GM23338 (cell line): Measurements from ENCODE around the gene CEP170B. TPM values are rescaled to one million over a fixed set of nuclear protein-coding genes. Genes with fewer than 3 reads are reported as not detected.

Experiments
- ATAC-seq: fragments of 200-7000 bp; cut with Tn5 transposase; 3 replicates; pipeline ENCODE4 v1.9.1; 2020
- DNase-seq: peaks from one replicate; pipeline ENCODE4 v3.0.0-alpha.2; 2015; ENCODE audit warnings: low spot score
- H2AFZ ChIP-seq: fragments of 200-600 bp; sonication (generic); 2 replicates; pipeline ENCODE4 v1.8.0; 2016; ENCODE audit warnings: antibody characterized with exemption, mild to moderate bottlenecking, moderate library complexity
- H3F3A ChIP-seq: fragments of 200-600 bp; sonication (generic); replicated peaks from 2 replicates; pipeline ENCODE4 v1.8.0; 2017; ENCODE audit warnings: antibody characterized with exemption, mixed run types, low read depth
- H3K27ac ChIP-seq: fragments of 200-600 bp; sonication (generic); 2 replicates; pipeline ENCODE4 v1.6.1; 2016; ENCODE audit warnings: low read depth
- H3K27me3 ChIP-seq: fragments of 200-600 bp; sonication (generic); 2 replicates; pipeline ENCODE4 v1.8.0; 2016; ENCODE audit warnings: mild to moderate bottlenecking, mixed run types, moderate library complexity; ENCODE audit not compliant: insufficient read depth
- H3K36me3 ChIP-seq: fragments of 200-600 bp; sonication (generic); 2 replicates; pipeline ENCODE4 v1.8.0; 2016; ENCODE audit warnings: mild to moderate bottlenecking; ENCODE audit not compliant: insufficient read depth
- H3K4me1 ChIP-seq: fragments of 200-600 bp; sonication (generic); 2 replicates; pipeline ENCODE4 v1.8.0; 2016; ENCODE audit warnings: mild to moderate bottlenecking, moderate library complexity; ENCODE audit not compliant: insufficient read depth
- H3K4me2 ChIP-seq: fragments of 200-600 bp; sonication (generic); 2 replicates; pipeline ENCODE4 v1.7.1; 2017; ENCODE audit warnings: mixed run types
- H3K4me3 ChIP-seq: fragments of 200-600 bp; sonication (generic); 2 replicates; pipeline ENCODE4 v1.6.1; 2016; ENCODE audit warnings: mixed run types
- H3K79me2 ChIP-seq: fragments of 200-600 bp; sonication (generic); replicated peaks from 2 replicates; pipeline ENCODE4 v1.8.0; 2017; ENCODE audit warnings: mild to moderate bottlenecking; ENCODE audit not compliant: insufficient read depth
- H3K9me2 ChIP-seq: fragments of 200-600 bp; sonication (generic); 2 replicates; pipeline ENCODE4 v1.8.0; 2017; ENCODE audit not compliant: insufficient read depth
- H4K20me1 ChIP-seq: fragments of 200-600 bp; sonication (generic); replicated peaks from 2 replicates; pipeline ENCODE4 v1.8.0; 2017; ENCODE audit warnings: mild to moderate bottlenecking; ENCODE audit not compliant: insufficient read depth
- H3K27ac Mint-ChIP-seq: 2 replicates; pipeline ENCODE4 v1.8.0; 2020; ENCODE audit warnings: inconsistent platforms, mild to moderate bottlenecking, moderate library complexity, mixed read lengths
- H3K27me3 Mint-ChIP-seq: 3 replicates; pipeline ENCODE4 v1.8.0; 2022; ENCODE audit warnings: low read depth, mild to moderate bottlenecking, moderate library complexity, mixed read lengths, inconsistent platforms; ENCODE audit not compliant: insufficient read depth, poor library complexity
- H3K36me3 Mint-ChIP-seq: 3 replicates; pipeline ENCODE4 v1.8.0; 2021; ENCODE audit warnings: low read depth, mild to moderate bottlenecking, inconsistent platforms, moderate library complexity, mixed read lengths
- H3K4me1 Mint-ChIP-seq: 3 replicates; pipeline ENCODE4 v1.8.0; 2020; ENCODE audit warnings: mild to moderate bottlenecking, inconsistent platforms, mixed read lengths
- H3K4me3 Mint-ChIP-seq: 3 replicates; pipeline ENCODE4 v1.8.0; 2021; ENCODE audit warnings: moderate library complexity, mild to moderate bottlenecking, inconsistent platforms, mixed read lengths
- H3K9me3 Mint-ChIP-seq: 3 replicates; pipeline ENCODE4 v1.8.0; 2020; ENCODE audit warnings: moderate library complexity, mild to moderate bottlenecking, inconsistent platforms, mixed read lengths
- CREB1 ChIP-seq: fragments of 250-450 bp; sonication (Bioruptor Pico); IDR thresholded peaks from 2 replicates; pipeline ENCODE4 v1.5.0; 2020; ENCODE audit warnings: low read depth, mild to moderate bottlenecking, moderate library complexity
- EZH2 ChIP-seq: fragments of 200-600 bp; sonication (generic); IDR thresholded peaks from one replicate; pipeline ENCODE4 v1.8.0; 2017; ENCODE audit warnings: antibody characterized with exemption, mild to moderate bottlenecking, low read depth; ENCODE audit not compliant: unreplicated experiment
- EZH2phosphoT487 ChIP-seq: fragments of 200-600 bp; sonication (generic); IDR thresholded peaks from one replicate; pipeline ENCODE4 v1.8.1; 2018; ENCODE audit warnings: antibody characterized with exemption; ENCODE audit not compliant: unreplicated experiment
- JUNB ChIP-seq: IDR thresholded peaks from one replicate; pipeline ENCODE4 v1.6.1; 2016; ENCODE audit warnings: antibody characterized with exemption; ENCODE audit not compliant: unreplicated experiment
- NANOG ChIP-seq: IDR thresholded peaks from 2 replicates; pipeline ENCODE4 v1.6.1; 2016; ENCODE audit warnings: antibody characterized with exemption, borderline replicate concordance
- POLR2AphosphoS5 ChIP-seq: IDR thresholded peaks from 2 replicates; pipeline ENCODE4 v1.6.1; 2016; ENCODE audit warnings: antibody characterized with exemption, low read depth
- STAT1 ChIP-seq: IDR thresholded peaks from one replicate; pipeline ENCODE4 v1.6.1; 2016; ENCODE audit warnings: antibody characterized with exemption; ENCODE audit not compliant: unreplicated experiment
- ZNF114 ChIP-seq: fragments of 250-450 bp; sonication (Bioruptor Pico); IDR thresholded peaks from 2 replicates; pipeline ENCODE4 v1.5.0; 2020; ENCODE audit warnings: mild to moderate bottlenecking, moderate library complexity
- ZNF331 ChIP-seq: fragments of 250-450 bp; sonication (Bioruptor Pico); IDR thresholded peaks from 2 replicates; pipeline ENCODE4 v1.5.0; 2020; ENCODE audit warnings: low read depth, mild to moderate bottlenecking, moderate library complexity
- polyA plus RNA-seq: library from polyadenylated mRNA; unstranded; fragments of >200 nt; fragmentation: Nextera tagmentation; extraction: Ambion mirVana; gene quantifications from 2 replicates; pipeline ENCODE4 v1.2.1, GENCODE V29; 2016
- total RNA-seq: library from RNA; depleted of rRNA; stranded (reverse); fragments of >200 nt; shearing (Covaris generic); gene quantifications from 2 replicates; pipeline ENCODE4 v1.2.3, GENCODE V29; 2014
- TF ChIP-seq, protein P1 (sequence below): fragments of 250-450 bp; sonication (Bioruptor Pico); IDR thresholded peaks from 2 replicates; pipeline ENCODE4 v1.5.0; 2020; ENCODE audit warnings: mild to moderate bottlenecking, moderate library complexity
- TF ChIP-seq, protein P2 (sequence below): IDR thresholded peaks from 2 replicates; pipeline ENCODE4 v1.6.1; 2016; ENCODE audit warnings: antibody characterized with exemption
- TF ChIP-seq, protein P3 (sequence below), 2 experiments: fragments of 200-600 bp in 1 of 2; sonication (generic) in 1 of 2; conservative IDR thresholded peaks; 2 replicates each; pipeline versions ENCODE4 v1.5.1 to v1.6.1; 2016 to 2017; ENCODE audit warnings: antibody characterized with exemption in 2 of 2, low read depth in 2 of 2, mild to moderate bottlenecking in 2 of 2, moderate library complexity in 1 of 2
- TF ChIP-seq, protein P4 (sequence below): IDR thresholded peaks from one replicate; pipeline ENCODE4 v1.6.1; 2018; ENCODE audit warnings: antibody characterized with exemption; ENCODE audit not compliant: unreplicated experiment

The CEP170B gene
- total and polyA plus RNA-seq, 2 experiments from 2014 or later: 4.6 to 37.1 TPM

DNA sequence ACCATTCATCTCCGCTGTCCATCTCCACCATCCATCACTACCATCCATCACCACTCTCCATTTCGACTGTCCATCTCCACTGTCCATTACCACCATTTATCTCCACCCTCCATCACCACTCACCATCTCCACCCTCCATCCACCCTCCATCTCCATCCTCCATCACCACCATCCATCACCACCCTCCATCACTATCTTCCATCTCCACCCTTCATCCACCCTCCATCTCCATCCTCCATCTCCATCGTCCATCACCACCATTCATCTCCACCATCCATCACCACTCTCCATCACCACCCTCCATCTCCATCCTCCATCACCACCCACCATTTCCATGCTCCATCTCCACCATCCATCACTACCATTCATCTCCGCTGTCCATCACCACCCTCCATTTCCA, 5.2 kb upstream of the CEP170B start:
- Mint-ChIP-seq H3K9me3 (no peaks in the 10 kb centered on the region; the same call in 2 of the 3 replicates), H3K4me1 (peaks cover 15% of the 10 kb centered on the region), H3K36me3 (peaks cover 5% of the 10 kb centered on the region; the same call in 1 of the 3 replicates), H3K27ac (no peak overlapping the region), H3K27me3 (peaks cover 17% of the 10 kb centered on the region), H3K4me3 (no peak overlapping the region)
- ATAC-seq (no peak), DNase-seq (no peak)
- H3K9me2 ChIP-seq: peaks cover 6% of the 10 kb centered on the region
- peaks cover 4% of the 10 kb centered on the region; the same call in 1 of the 2 replicates for H4K20me1 ChIP-seq
- H3K36me3 ChIP-seq: no peaks in the 10 kb centered on the region
- H3F3A ChIP-seq: peaks cover 8% of the 10 kb centered on the region; the same call in 1 of the 2 replicates
- H3K4me2 ChIP-seq: no peak overlapping the region
- TF ChIP-seq, protein P1, sequence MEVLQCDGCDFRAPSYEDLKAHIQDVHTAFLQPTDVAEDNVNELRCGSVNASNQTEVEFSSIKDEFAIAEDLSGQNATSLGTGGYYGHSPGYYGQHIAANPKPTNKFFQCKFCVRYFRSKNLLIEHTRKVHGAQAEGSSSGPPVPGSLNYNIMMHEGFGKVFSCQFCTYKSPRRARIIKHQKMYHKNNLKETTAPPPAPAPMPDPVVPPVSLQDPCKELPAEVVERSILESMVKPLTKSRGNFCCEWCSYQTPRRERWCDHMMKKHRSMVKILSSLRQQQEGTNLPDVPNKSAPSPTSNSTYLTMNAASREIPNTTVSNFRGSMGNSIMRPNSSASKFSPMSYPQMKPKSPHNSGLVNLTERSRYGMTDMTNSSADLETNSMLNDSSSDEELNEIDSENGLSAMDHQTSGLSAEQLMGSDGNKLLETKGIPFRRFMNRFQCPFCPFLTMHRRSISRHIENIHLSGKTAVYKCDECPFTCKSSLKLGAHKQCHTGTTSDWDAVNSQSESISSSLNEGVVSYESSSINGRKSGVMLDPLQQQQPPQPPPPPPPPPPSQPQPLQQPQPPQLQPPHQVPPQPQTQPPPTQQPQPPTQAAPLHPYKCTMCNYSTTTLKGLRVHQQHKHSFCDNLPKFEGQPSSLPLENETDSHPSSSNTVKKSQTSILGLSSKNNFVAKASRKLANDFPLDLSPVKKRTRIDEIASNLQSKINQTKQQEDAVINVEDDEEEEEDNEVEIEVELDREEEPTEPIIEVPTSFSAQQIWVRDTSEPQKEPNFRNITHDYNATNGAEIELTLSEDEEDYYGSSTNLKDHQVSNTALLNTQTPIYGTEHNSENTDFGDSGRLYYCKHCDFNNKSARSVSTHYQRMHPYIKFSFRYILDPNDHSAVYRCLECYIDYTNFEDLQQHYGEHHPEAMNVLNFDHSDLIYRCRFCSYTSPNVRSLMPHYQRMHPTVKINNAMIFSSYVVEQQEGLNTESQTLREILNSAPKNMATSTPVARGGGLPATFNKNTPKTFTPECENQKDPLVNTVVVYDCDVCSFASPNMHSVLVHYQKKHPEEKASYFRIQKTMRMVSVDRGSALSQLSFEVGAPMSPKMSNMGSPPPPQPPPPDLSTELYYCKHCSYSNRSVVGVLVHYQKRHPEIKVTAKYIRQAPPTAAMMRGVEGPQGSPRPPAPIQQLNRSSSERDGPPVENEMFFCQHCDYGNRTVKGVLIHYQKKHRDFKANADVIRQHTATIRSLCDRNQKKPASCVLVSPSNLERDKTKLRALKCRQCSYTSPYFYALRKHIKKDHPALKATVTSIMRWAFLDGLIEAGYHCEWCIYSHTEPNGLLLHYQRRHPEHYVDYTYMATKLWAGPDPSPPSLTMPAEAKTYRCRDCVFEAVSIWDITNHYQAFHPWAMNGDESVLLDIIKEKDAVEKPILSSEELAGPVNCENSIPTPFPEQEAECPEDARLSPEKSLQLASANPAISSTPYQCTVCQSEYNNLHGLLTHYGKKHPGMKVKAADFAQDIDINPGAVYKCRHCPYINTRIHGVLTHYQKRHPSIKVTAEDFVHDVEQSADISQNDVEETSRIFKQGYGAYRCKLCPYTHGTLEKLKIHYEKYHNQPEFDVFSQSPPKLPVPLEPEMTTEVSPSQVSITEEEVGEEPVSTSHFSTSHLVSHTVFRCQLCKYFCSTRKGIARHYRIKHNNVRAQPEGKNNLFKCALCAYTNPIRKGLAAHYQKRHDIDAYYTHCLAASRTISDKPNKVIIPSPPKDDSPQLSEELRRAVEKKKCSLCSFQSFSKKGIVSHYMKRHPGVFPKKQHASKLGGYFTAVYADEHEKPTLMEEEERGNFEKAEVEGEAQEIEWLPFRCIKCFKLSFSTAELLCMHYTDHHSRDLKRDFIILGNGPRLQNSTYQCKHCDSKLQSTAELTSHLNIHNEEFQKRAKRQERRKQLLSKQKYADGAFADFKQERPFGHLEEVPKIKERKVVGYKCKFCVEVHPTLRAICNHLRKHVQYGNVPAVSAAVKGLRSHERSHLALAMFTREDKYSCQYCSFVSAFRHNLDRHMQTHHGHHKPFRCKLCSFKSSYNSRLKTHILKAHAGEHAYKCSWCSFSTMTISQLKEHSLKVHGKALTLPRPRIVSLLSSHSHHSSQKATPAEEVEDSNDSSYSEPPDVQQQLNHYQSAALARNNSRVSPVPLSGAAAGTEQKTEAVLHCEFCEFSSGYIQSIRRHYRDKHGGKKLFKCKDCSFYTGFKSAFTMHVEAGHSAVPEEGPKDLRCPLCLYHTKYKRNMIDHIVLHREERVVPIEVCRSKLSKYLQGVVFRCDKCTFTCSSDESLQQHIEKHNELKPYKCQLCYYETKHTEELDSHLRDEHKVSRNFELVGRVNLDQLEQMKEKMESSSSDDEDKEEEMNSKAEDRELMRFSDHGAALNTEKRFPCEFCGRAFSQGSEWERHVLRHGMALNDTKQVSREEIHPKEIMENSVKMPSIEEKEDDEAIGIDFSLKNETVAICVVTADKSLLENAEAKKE (CRISPR knock-in tag): no peak
- TF ChIP-seq ZNF331 (no peak), EZH2 (no peak), EZH2phosphoT487 (no peak), POLR2AphosphoS5 (no peak), STAT1 (no peak), JUNB (no peak), CREB1 (CRISPR knock-in tag) (no peak), ZNF114 (CRISPR knock-in tag) (no peak), NANOG (no peak)
- TF ChIP-seq, protein P2, sequence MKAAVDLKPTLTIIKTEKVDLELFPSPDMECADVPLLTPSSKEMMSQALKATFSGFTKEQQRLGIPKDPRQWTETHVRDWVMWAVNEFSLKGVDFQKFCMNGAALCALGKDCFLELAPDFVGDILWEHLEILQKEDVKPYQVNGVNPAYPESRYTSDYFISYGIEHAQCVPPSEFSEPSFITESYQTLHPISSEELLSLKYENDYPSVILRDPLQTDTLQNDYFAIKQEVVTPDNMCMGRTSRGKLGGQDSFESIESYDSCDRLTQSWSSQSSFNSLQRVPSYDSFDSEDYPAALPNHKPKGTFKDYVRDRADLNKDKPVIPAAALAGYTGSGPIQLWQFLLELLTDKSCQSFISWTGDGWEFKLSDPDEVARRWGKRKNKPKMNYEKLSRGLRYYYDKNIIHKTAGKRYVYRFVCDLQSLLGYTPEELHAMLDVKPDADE: no peak
- TF ChIP-seq, protein P3, sequence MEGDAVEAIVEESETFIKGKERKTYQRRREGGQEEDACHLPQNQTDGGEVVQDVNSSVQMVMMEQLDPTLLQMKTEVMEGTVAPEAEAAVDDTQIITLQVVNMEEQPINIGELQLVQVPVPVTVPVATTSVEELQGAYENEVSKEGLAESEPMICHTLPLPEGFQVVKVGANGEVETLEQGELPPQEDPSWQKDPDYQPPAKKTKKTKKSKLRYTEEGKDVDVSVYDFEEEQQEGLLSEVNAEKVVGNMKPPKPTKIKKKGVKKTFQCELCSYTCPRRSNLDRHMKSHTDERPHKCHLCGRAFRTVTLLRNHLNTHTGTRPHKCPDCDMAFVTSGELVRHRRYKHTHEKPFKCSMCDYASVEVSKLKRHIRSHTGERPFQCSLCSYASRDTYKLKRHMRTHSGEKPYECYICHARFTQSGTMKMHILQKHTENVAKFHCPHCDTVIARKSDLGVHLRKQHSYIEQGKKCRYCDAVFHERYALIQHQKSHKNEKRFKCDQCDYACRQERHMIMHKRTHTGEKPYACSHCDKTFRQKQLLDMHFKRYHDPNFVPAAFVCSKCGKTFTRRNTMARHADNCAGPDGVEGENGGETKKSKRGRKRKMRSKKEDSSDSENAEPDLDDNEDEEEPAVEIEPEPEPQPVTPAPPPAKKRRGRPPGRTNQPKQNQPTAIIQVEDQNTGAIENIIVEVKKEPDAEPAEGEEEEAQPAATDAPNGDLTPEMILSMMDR (conservative IDR thresholded peaks at IDR 0.05; ENCODE audit: low read depth in 2 of 2): no peak
- TF ChIP-seq, protein P4, sequence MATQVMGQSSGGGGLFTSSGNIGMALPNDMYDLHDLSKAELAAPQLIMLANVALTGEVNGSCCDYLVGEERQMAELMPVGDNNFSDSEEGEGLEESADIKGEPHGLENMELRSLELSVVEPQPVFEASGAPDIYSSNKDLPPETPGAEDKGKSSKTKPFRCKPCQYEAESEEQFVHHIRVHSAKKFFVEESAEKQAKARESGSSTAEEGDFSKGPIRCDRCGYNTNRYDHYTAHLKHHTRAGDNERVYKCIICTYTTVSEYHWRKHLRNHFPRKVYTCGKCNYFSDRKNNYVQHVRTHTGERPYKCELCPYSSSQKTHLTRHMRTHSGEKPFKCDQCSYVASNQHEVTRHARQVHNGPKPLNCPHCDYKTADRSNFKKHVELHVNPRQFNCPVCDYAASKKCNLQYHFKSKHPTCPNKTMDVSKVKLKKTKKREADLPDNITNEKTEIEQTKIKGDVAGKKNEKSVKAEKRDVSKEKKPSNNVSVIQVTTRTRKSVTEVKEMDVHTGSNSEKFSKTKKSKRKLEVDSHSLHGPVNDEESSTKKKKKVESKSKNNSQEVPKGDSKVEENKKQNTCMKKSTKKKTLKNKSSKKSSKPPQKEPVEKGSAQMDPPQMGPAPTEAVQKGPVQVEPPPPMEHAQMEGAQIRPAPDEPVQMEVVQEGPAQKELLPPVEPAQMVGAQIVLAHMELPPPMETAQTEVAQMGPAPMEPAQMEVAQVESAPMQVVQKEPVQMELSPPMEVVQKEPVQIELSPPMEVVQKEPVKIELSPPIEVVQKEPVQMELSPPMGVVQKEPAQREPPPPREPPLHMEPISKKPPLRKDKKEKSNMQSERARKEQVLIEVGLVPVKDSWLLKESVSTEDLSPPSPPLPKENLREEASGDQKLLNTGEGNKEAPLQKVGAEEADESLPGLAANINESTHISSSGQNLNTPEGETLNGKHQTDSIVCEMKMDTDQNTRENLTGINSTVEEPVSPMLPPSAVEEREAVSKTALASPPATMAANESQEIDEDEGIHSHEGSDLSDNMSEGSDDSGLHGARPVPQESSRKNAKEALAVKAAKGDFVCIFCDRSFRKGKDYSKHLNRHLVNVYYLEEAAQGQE: no peak
- H3K27ac ChIP-seq: no peak overlapping the region
- H3K79me2 ChIP-seq: peaks cover 15% of the 10 kb centered on the region
- no peaks in the 10 kb centered on the region for H3K27me3 ChIP-seq
- H3K4me3 ChIP-seq: no peak overlapping the region
- H2AFZ ChIP-seq: no peak overlapping the region
- H3K4me1 ChIP-seq: peaks cover 19% of the 10 kb centered on the region
